Thoracic aorta (tissue), 2 donors: ENCODE measurements around the gene TARP.
"Not testable (repeated sequence)": the region's sequence is repeated elsewhere in the genome, so short reads cannot be mapped to it uniquely, and the experiment has no call there.

Source experiments
- ATAC-seq: fragments of 150-250 bp; one replicate; pipeline ENCODE4 v1.8.0; 2017; ENCODE audit warnings: low read depth; ENCODE audit not compliant: insufficient number of reproducible peaks, low FRiP score
- DNase-seq: peaks from one replicate; pipeline ENCODE4 v3.0.0-alpha.2; 2020; ENCODE audit warnings: low spot score
- H3K27ac ChIP-seq, 2 donors: fragments of 200-600 bp; sonication (generic); 1 replicate in 1 of 2; 2 replicates in 1 of 2; pipeline ENCODE4 v1.5.1; 2016; ENCODE audit warnings: mild to moderate bottlenecking in 2 of 2, moderate library complexity in 2 of 2
- H3K27me3 ChIP-seq: fragments of 200-600 bp; sonication (generic); replicated peaks from 2 replicates; pipeline ENCODE4 v1.6.0; 2016; ENCODE audit warnings: mild to moderate bottlenecking; ENCODE audit not compliant: insufficient read depth
- H3K36me3 ChIP-seq: fragments of 200-600 bp; sonication (generic); one replicate; pipeline ENCODE4 v1.5.1; 2016
- H3K4me1 ChIP-seq, 2 donors: fragments of 200-600 bp; sonication (generic); 1 replicate in 1 of 2; 2 replicates in 1 of 2; pipeline versions ENCODE4 v1.5.1 to v1.6.0; 2016; ENCODE audit warnings: low read depth in 2 of 2, mild to moderate bottlenecking in 1 of 2; ENCODE audit not compliant: control insufficient read depth in 1 of 2
- H3K4me3 ChIP-seq: fragments of 200-600 bp; sonication (generic); 2 replicates; pipeline ENCODE4 v1.5.1; 2016; ENCODE audit warnings: mild to moderate bottlenecking
- H3K9me3 ChIP-seq: fragments of 200-600 bp; sonication (generic); 2 replicates; pipeline ENCODE4 v1.5.1; 2016
- TF ChIP-seq, protein P1 (sequence below): fragments of 200-600 bp; sonication (generic); IDR thresholded peaks from one replicate; pipeline ENCODE4 v1.5.1; 2019; ENCODE audit warnings: antibody characterized with exemption

Gene TARP

DNA sequence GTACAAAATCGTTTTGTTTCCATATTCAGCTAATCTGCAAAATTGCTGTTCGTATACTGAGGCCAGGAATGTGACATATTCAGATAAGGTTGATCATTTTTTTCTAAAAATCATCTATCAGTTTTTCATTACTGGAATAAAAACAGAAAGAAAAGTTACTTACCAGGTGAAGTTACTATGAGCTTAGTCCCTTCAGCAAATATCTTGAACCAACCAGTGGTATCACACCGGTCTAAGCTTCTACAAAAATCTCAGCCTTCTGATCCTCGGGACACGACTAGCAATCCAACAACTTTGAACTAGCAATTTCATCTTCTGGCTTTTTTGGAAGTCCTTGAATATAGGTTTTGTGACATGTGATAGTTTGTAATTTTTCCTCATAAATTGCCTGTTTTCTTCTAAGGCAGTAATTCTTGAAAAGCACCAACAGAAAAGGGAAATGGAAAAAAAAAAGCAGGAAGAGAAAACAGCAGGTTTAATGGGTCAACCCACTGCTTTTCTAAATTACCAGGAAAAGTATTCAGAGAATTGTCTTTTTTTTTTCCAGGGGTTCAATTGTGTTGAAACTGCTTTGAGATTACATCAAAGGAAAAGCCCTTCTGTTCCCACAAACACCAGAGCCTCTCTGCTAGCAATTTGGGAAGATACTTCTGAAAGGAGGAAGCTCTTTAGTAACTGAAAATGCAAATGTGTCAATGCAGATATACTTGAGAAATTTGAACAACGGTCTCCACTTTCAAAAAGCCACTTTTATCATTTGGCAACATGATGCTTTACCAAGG lies 2.9 kb upstream of the TARP start:
- ATAC-seq (no peak), DNase-seq (no peak)
- TF ChIP-seq, protein P1, sequence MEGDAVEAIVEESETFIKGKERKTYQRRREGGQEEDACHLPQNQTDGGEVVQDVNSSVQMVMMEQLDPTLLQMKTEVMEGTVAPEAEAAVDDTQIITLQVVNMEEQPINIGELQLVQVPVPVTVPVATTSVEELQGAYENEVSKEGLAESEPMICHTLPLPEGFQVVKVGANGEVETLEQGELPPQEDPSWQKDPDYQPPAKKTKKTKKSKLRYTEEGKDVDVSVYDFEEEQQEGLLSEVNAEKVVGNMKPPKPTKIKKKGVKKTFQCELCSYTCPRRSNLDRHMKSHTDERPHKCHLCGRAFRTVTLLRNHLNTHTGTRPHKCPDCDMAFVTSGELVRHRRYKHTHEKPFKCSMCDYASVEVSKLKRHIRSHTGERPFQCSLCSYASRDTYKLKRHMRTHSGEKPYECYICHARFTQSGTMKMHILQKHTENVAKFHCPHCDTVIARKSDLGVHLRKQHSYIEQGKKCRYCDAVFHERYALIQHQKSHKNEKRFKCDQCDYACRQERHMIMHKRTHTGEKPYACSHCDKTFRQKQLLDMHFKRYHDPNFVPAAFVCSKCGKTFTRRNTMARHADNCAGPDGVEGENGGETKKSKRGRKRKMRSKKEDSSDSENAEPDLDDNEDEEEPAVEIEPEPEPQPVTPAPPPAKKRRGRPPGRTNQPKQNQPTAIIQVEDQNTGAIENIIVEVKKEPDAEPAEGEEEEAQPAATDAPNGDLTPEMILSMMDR, result no peak
- Histone ChIP-seq H3K9me3 (no peaks in the 10 kb centered on the region), H3K27ac (no peak overlapping the region), H3K4me1 (no peaks in the 10 kb centered on the region), H3K27me3 (no peaks in the 10 kb centered on the region), H3K4me3 (no peak overlapping the region), H3K36me3 (no peaks in the 10 kb centered on the region)

- H3K4me3 ChIP-seq, result no peak overlapping the region
- no peaks in the 10 kb centered on the region for H3K9me3 ChIP-seq
- no peak for DNase-seq
- no peaks in the 10 kb centered on the region for H3K27me3 ChIP-seq
- TF ChIP-seq, protein P1, result no peak
- no peak overlapping the region for H3K27ac ChIP-seq
- H3K36me3 ChIP-seq, result no peaks in the 10 kb centered on the region
- ATAC-seq, result no peak
- no peaks in the 10 kb centered on the region for H3K4me1 ChIP-seq
Observed at GRCh38 chr7:38274927-38275620, 1.6 kb upstream of the TARP start.

GRCh38 chr7:38274486-38274885 lies 1.1 kb upstream of the TARP start:
- Histone ChIP-seq H3K27ac (no peak overlapping the region), H3K36me3 (no peaks in the 10 kb centered on the region), H3K4me1 (no peaks in the 10 kb centered on the region), H3K9me3 (no peaks in the 10 kb centered on the region), H3K4me3 (no peak overlapping the region), H3K27me3 (no peaks in the 10 kb centered on the region)
- TF ChIP-seq, protein P1, result no peak
- ATAC-seq (no peak), DNase-seq (no peak)

GRCh38 chr7:38270405-38270804 lies 3.0 kb downstream of the TARP start:
- not testable (repeated sequence) for H3K27me3 ChIP-seq, H3K36me3 ChIP-seq, H3K4me1 ChIP-seq, ATAC-seq, H3K4me3 ChIP-seq, H3K27ac ChIP-seq, DNase-seq, H3K9me3 ChIP-seq

DNA sequence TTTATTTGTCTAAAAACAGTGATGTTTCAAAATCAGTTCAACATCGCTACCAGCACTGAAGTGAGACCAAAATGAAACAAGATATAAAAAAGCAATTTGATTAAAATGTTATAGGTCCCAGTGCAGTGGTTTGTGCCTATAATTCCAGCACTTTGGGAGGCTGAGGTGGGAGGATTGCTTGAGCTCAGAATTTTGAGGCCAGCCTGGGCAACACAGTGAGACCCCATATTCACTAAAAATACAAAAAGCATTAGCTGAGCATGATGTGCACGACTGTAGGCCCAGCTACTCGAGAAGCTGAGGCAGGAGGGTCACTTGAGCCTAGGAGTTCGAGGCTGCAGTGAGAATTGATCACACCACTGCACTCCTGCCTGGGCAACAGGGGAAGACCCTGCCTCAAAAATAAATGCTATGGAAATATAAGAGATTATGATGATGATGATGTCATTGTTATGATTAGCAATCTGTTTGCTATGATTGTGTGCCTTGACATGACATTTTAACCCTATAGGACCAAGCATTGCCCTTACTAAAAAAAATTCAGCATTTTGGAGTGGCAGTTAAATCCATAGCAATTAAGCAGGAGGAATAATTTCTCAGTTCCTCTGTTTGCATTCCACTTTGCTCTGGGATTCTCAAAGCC lies 3.6 kb downstream of the TARP start:
- H3K36me3 ChIP-seq, H3K9me3 ChIP-seq, H3K27ac ChIP-seq, DNase-seq, H3K4me1 ChIP-seq, H3K27me3 ChIP-seq, ATAC-seq, H3K4me3 ChIP-seq: not testable (repeated sequence)

DNA sequence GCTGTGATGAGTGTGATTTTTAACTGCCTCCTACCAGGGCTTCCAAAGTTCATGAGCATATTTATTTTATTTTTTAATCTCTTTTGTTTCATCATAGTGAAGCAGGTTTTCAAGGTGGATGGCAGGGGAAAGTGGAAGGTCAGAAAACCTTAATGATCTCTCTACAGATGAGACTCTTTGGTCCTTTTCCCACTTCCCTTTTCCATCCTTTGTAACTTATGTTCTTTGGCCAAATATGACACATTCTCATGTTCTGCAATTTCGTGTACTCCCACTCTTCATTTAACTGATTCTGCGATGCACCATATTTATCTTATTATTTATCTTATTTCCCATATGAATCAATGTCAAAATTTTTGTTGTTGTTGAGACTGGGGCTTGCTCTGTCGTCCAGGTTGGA lies 7.5 kb downstream of the TARP start:
- H3K27ac ChIP-seq, DNase-seq, H3K4me1 ChIP-seq, H3K27me3 ChIP-seq, ATAC-seq, H3K9me3 ChIP-seq, H3K4me3 ChIP-seq, H3K36me3 ChIP-seq: not testable (repeated sequence)

GRCh38 chr7:38264602-38265001 lies 8.8 kb downstream of the TARP start:
- not testable (repeated sequence) for ATAC-seq, H3K4me3 ChIP-seq, H3K36me3 ChIP-seq, H3K4me1 ChIP-seq, DNase-seq, H3K27ac ChIP-seq, H3K9me3 ChIP-seq, H3K27me3 ChIP-seq

- not testable (repeated sequence) for H3K27me3 ChIP-seq, H3K27ac ChIP-seq, DNase-seq, ATAC-seq, H3K4me3 ChIP-seq, H3K36me3 ChIP-seq, H3K4me1 ChIP-seq, H3K9me3 ChIP-seq
Observed at GRCh38 chr7:38263274-38263673, 10.2 kb downstream of the TARP start.
